Left colon (tissue), 2 donors: ENCODE data around the gene PRICKLE4. TPM values are rescaled to one million over a fixed set of nuclear protein-coding genes. Genes with fewer than 3 reads are reported as not detected.
A peak's percentile ranks its signal among the peaks of the same experiment; 100 is the strongest.

Source experiments
- ATAC-seq: fragments of 200-7000 bp; cut with Tn5 transposase; one replicate; pipeline ENCODE4 v1.9.1; 2020; ENCODE audit warnings: mild to moderate bottlenecking, moderate library complexity
- DNase-seq, 2 donors: peaks; one replicate each; pipeline ENCODE4 v3.0.0-alpha.2; 2020
- intact Hi-C, 2 donors: fragments of 100-400 bp; cut with DNase I in 1 of 2; cut with micrococcal nuclease in 1 of 2; formaldehyde crosslinking; loops; one replicate each; pipeline versions ENCODE4 v1.11.2 to v1.14.0; 2022; cut with DNase I, micrococcal nuclease
- total RNA-seq, 2 donors: library from RNA; stranded (reverse); fragmentation: NEBNext Ultra II Directional; extraction: Animal tissue kit (Norgen Biotek cat#: 25700); gene quantifications; one replicate each; pipeline ENCODE4 v1.2.1, GENCODE V29; 2021
- donor health status: DM: no; HTN: no; CAD: no.
- donor health status: DM: yes; HTN: yes; CAD: no.

PRICKLE4 gene
- total RNA-seq, 2 donors from 2014 or later: 4.7 to 6.7 TPM

GRCh38 chr6:41821266-41821665 is 40.7 kb downstream of the PRICKLE4 start:
- DNase-seq (no peak), ATAC-seq (no peak)
- intact Hi-C loops: no loop called here

DNA sequence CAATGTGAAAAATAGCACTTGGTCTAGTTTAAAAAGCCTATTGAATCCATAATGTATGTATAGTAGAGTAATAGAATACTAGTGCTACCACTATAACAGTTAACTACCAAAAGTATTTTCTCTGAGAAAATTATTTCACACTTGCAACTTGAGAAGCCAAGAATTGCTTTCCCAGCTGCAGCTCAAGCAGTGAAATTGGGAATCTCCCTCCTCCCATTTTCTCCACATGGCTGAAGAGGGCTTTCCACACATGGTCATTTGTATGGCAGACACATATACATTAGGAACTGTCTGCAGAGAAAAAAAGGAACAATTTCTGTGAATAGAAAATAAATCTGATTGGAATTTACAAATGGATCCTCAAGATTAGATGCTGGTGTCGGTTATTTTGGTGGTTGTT is 41.4 kb downstream of the PRICKLE4 start:
- ATAC-seq (no peak), DNase-seq (no peak)
- intact Hi-C loops: no loop called here

GRCh38 chr6:41823178-41823577 is 42.6 kb downstream of the PRICKLE4 start:
- intact Hi-C loops: no loop called here
- no peak for ATAC-seq

DNA sequence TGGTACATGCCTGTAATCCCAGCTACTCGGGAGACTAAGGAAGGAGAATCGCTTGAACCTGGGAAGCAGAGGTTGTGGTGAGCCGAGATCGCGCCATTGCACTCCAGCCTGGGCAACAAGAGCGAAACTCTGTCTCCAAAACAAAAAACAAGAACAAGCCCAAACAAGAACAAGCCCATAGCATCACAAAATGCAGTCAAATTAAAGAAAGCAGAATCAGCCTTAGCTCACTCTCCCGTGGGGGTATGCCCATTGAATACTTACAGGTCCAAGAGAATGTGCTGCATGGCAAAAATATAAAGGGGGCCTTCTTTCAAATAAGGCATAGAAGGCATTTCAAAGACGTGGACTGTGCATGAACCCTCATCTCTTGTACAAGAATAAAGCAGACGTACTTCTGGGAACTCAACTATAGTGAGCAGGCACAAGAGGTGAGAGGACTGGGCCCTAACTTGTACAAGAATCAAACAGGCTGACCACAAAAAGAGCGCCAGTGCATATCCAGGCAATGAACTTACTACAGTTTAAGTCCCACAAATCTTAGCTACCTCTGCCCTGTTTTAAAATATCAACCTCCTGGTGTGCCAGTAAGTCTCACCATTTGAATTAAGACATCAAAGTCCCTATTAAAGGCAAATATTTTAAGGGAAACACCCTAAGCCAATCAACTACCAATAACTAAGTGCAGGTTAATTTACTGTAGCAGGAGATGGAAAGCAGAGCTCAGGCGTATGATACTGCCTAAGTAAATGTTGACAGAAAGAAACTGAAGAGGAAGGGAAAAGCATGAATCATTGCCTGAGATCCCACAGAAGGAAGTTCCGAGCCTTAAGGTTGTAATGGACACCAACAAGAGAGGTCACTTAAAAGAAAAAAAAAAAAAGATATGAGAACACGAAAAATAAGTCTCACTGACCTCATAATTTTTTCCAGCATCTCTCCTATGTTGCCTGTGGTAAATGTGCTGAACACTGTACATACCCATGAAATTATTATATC is 44.3 kb downstream of the PRICKLE4 start:
- ATAC-seq (peak; percentile 98), DNase-seq (no peak)
- intact Hi-C loops: no loop called here

More at GRCh38 chr6:41823178-41823577, 42.6 kb downstream of the PRICKLE4 start:
- no peak for DNase-seq

GRCh38 chr6:41826343-41827022 is 45.9 kb downstream of the PRICKLE4 start:
- ATAC-seq: no peak
- intact Hi-C loops: no loop called here
- no peak for DNase-seq

GRCh38 chr6:41832263-41832662 is 51.7 kb downstream of the PRICKLE4 start:
- DNase-seq (no peak), ATAC-seq (no peak)
- intact Hi-C loops: no loop called here

- DNase-seq: no peak
- no peak for ATAC-seq
- intact Hi-C loops: no loop called here
These were observed 55.6 kb downstream of the PRICKLE4 start for GRCh38 chr6:41836022-41836659.

DNA sequence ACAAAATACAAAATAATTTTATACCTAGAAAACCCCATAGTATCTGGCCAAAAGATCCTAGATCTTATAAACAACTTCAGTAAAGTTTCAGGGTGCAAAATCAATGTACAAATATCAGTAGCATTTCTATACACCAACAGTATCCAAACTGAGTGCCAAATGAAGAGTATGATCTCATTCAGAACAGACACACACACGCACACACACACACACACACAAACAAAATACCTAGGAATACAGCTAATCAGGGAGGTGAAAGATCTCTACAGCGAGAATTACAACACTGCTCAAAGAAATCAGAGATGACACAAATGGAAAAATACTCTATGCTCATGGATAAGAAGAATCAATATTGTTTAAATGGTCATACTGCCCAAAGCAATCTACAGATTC is 56.1 kb downstream of the PRICKLE4 start:
- no peak for ATAC-seq
- intact Hi-C loops: no loop called here
- no peak for DNase-seq

Other genes starting within 250 kb of the PRICKLE4 start
- gene FOXP4, start 234.4 kb upstream of the PRICKLE4 start, total RNA-seq: 10 to 100 TPM; 38.6 to 39.4 TPM
- gene MDFI, start 142.3 kb upstream of the PRICKLE4 start, total RNA-seq: 1 to 10 TPM; 1.1 to 1.6 TPM
- gene TFEB, start 45.2 kb upstream of the PRICKLE4 start, total RNA-seq: 10 to 100 TPM; 24.3 to 29.7 TPM
- gene PGC, start 33.4 kb upstream of the PRICKLE4 start, total RNA-seq: not detected
- gene FRS3, start 882 bp upstream of the PRICKLE4 start, total RNA-seq: 1 to 10 TPM; 3.3 to 4.4 TPM
- 10 to 100 TPM; 97.1 to 98.4 TPM for gene TOMM6, start 6.9 kb downstream of the PRICKLE4 start, total RNA-seq
- gene USP49, start 114.6 kb downstream of the PRICKLE4 start, total RNA-seq: 1 to 10 TPM; 2.1 to 2.9 TPM
- 10 to 100 TPM; 18.5 to 18.8 TPM for gene MED20, start 140.4 kb downstream of the PRICKLE4 start, total RNA-seq
- gene BYSL, start 140.7 kb downstream of the PRICKLE4 start, total RNA-seq: 10 to 100 TPM in 1 of 2 donors, 1 to 10 TPM in 1; 8.8 to 10.3 TPM
- 10 to 100 TPM; 64.0 to 68.4 TPM for gene CCND3, start 161.0 kb downstream of the PRICKLE4 start, total RNA-seq